GM06990 (cell line): ENCODE measurements around the gene DNAH10.

Experiments used
- DNase-seq: peaks from one replicate; pipeline ENCODE4 v3.0.0-alpha.2; 2011; ENCODE audit not compliant: insufficient read length; ENCODE audit errors: extremely low read depth
- H3K27me3 ChIP-seq: replicated peaks from 2 replicates; pipeline ENCODE4 v1.6.0; 2011; ENCODE audit warnings: low read length; ENCODE audit not compliant: control insufficient read depth, insufficient read depth
- H3K36me3 ChIP-seq: 2 replicates; pipeline ENCODE4 v1.5.1; 2011; ENCODE audit warnings: low read length; ENCODE audit not compliant: control insufficient read depth, insufficient read depth
- H3K4me3 ChIP-seq: replicated peaks from 2 replicates; pipeline ENCODE4 v1.5.1; 2011; ENCODE audit warnings: low read depth, mild to moderate bottlenecking, control low read depth, low read length
- TF ChIP-seq, protein P1 (sequence below): IDR thresholded peaks from 2 replicates; pipeline ENCODE4 v1.5.1; 2011; ENCODE audit warnings: low read length, control low read depth, mild to moderate bottlenecking, inconsistent platforms; ENCODE audit not compliant: insufficient read depth, poor library complexity, severe bottlenecking

Gene DNAH10

GRCh38 chr12:123726962-123727361 is 35.1 kb upstream of the DNAH10 start:
- Histone ChIP-seq H3K36me3 (peaks cover 13% of the 10 kb centered on the region), H3K27me3 (no peaks in the 10 kb centered on the region), H3K4me3 (no peak overlapping the region)
- TF ChIP-seq, protein P1, sequence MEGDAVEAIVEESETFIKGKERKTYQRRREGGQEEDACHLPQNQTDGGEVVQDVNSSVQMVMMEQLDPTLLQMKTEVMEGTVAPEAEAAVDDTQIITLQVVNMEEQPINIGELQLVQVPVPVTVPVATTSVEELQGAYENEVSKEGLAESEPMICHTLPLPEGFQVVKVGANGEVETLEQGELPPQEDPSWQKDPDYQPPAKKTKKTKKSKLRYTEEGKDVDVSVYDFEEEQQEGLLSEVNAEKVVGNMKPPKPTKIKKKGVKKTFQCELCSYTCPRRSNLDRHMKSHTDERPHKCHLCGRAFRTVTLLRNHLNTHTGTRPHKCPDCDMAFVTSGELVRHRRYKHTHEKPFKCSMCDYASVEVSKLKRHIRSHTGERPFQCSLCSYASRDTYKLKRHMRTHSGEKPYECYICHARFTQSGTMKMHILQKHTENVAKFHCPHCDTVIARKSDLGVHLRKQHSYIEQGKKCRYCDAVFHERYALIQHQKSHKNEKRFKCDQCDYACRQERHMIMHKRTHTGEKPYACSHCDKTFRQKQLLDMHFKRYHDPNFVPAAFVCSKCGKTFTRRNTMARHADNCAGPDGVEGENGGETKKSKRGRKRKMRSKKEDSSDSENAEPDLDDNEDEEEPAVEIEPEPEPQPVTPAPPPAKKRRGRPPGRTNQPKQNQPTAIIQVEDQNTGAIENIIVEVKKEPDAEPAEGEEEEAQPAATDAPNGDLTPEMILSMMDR = no peak
- DNase-seq = no peak

GRCh38 chr12:123727878-123728277 is 34.2 kb upstream of the DNAH10 start:
- Histone ChIP-seq H3K27me3 (no peaks in the 10 kb centered on the region), H3K36me3 (peaks cover 14% of the 10 kb centered on the region), H3K4me3 (no peak overlapping the region)
- no peak for DNase-seq
- TF ChIP-seq, protein P1 = no peak

DNA sequence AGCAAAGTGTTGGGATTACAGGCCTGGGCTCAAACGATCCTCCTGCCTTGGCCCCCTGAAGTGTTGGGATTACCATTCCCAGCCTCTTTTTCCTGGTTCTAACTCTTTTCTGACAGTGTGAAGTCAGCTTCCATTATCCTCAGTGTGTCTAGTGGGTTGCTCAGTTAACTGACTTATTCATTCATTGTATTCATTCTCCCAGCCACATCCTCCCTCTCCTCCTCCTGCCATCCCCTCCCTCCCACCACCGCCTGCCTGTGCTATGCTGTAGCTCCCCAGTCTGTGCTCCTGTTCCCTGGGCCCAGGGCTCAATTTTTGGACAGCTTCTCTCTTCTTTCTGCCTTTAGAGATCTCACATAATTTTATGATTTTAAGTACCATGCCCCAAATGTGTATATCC is 30.5 kb upstream of the DNAH10 start:
- TF ChIP-seq, protein P1 = no peak
- H3K36me3 ChIP-seq = peaks cover 23% of the 10 kb centered on the region
- no peak for DNase-seq
- H3K27me3 ChIP-seq = no peaks in the 10 kb centered on the region
- H3K4me3 ChIP-seq = no peak overlapping the region

DNA sequence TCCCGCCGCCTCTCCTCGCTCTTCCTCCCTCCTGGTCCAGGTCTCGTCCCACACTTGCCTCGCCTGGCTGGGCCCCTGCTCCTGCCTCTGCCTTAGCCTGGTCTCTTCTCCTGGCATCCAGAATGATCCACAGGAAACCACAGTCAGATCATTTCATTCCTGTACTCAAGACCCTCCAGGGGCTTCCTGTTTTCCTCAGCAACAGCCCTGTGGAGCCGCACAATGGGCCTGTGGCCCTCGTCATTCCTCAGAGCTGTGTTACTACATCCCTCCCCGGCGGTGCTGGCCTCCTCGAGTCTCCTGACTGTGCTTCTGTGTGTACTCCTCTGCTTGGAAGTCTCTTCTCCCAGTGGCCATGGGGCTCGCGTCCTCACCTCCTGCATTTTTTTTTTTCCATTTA is 29.9 kb upstream of the DNAH10 start:
- DNase-seq = no peak
- TF ChIP-seq, protein P1 = no peak
- Histone ChIP-seq H3K27me3 (no peaks in the 10 kb centered on the region), H3K36me3 (peaks cover 20% of the 10 kb centered on the region), H3K4me3 (no peak overlapping the region)

GRCh38 chr12:123733229-123733628 is 28.9 kb upstream of the DNAH10 start:
- no peak for DNase-seq
- Histone ChIP-seq H3K4me3 (no peak overlapping the region), H3K27me3 (no peaks in the 10 kb centered on the region), H3K36me3 (peaks cover 19% of the 10 kb centered on the region)
- TF ChIP-seq, protein P1 = no peak

- Histone ChIP-seq H3K27me3 (no peaks in the 10 kb centered on the region), H3K4me3 (no peak overlapping the region), H3K36me3 (peaks cover 20% of the 10 kb centered on the region)
- TF ChIP-seq, protein P1 = no peak
- DNase-seq = no peak
Measured at GRCh38 chr12:123734268-123734667, 27.8 kb upstream of the DNAH10 start.
